BE2C (cell line): Measurements from ENCODE around the gene ATG2B.

Experiments used
- DNase-seq: peaks from one replicate; pipeline ENCODE4 v3.0.0-alpha.2; 2020
- H3K27me3 ChIP-seq: fragments of 250-450 bp; sonication (Bioruptor Pico); 2 replicates; pipeline ENCODE4 v1.5.1; 2020; ENCODE audit warnings: mild to moderate bottlenecking
- H3K36me3 ChIP-seq: fragments of 250-450 bp; sonication (Bioruptor Pico); 2 replicates; pipeline ENCODE4 v1.5.1; 2020; ENCODE audit warnings: mild to moderate bottlenecking
- H3K4me1 ChIP-seq: fragments of 250-450 bp; sonication (Bioruptor Pico); 2 replicates; pipeline ENCODE4 v1.5.1; 2020
- H3K4me3 ChIP-seq: 2 replicates; pipeline ENCODE4 v1.5.1; 2011; ENCODE audit warnings: low read depth, low read length
- H3K9me3 ChIP-seq: fragments of 250-450 bp; sonication (Bioruptor Pico); 2 replicates; pipeline ENCODE4 v1.5.1; 2020
- CTCF ChIP-seq: IDR thresholded peaks from 2 replicates; pipeline ENCODE4 v1.5.1; 2012; ENCODE audit warnings: mild to moderate bottlenecking, low read depth, low read length

Gene ATG2B

GRCh38 chr14:96284430-96284829 is 78.7 kb downstream of the ATG2B start:
- no peaks in the 10 kb centered on the region for H3K9me3 ChIP-seq
- H3K4me1 ChIP-seq, result peaks cover 27% of the 10 kb centered on the region
- TF ChIP-seq CTCF, result no peak
- no peaks in the 10 kb centered on the region; the same call in 1 of the 2 replicates for H3K36me3 ChIP-seq
- DNase-seq, result no peak
- no peak overlapping the region for H3K4me3 ChIP-seq
- no peaks in the 10 kb centered on the region for H3K27me3 ChIP-seq

GRCh38 chr14:96284008-96284407 is 79.1 kb downstream of the ATG2B start:
- H3K36me3 ChIP-seq, result no peaks in the 10 kb centered on the region; the same call in 1 of the 2 replicates
- H3K9me3 ChIP-seq, result no peaks in the 10 kb centered on the region
- no peak overlapping the region for H3K4me3 ChIP-seq
- H3K4me1 ChIP-seq, result peaks cover 27% of the 10 kb centered on the region
- DNase-seq, result no peak
- TF ChIP-seq CTCF, result no peak
- H3K27me3 ChIP-seq, result no peaks in the 10 kb centered on the region

- Histone ChIP-seq H3K36me3 (no peaks in the 10 kb centered on the region), H3K27me3 (no peaks in the 10 kb centered on the region), H3K9me3 (0 out of 2 replicates have a peak, but pooled peaks cover 3% of the 10 kb centered on the region), H3K4me3 (no peak overlapping the region), H3K4me1 (peaks cover 27% of the 10 kb centered on the region)
- DNase-seq, result no peak
- TF ChIP-seq CTCF, result peak; percentile 52
Measured at GRCh38 chr14:96281486-96281885, 81.7 kb downstream of the ATG2B start.

- no peaks in the 10 kb centered on the region for H3K36me3 ChIP-seq
- TF ChIP-seq CTCF, result no peak
- no peak overlapping the region for H3K4me3 ChIP-seq
- H3K4me1 ChIP-seq, result peaks cover 33% of the 10 kb centered on the region
- H3K27me3 ChIP-seq, result no peaks in the 10 kb centered on the region
- H3K9me3 ChIP-seq, result 0 out of 2 replicates have a peak, but pooled peaks cover 3% of the 10 kb centered on the region
- no peak for DNase-seq
Measured at GRCh38 chr14:96280104-96280503, 83.0 kb downstream of the ATG2B start.

- no peak for DNase-seq
- TF ChIP-seq CTCF, result no peak
- no peaks in the 10 kb centered on the region for H3K27me3 ChIP-seq
- no peak overlapping the region for H3K4me3 ChIP-seq
- 0 out of 2 replicates have a peak, but pooled peaks cover 3% of the 10 kb centered on the region for H3K9me3 ChIP-seq
- H3K36me3 ChIP-seq, result no peaks in the 10 kb centered on the region
- peaks cover 33% of the 10 kb centered on the region for H3K4me1 ChIP-seq
Measured at GRCh38 chr14:96279564-96279963, 83.6 kb downstream of the ATG2B start.

- Histone ChIP-seq H3K36me3 (no peaks in the 10 kb centered on the region), H3K4me1 (peaks cover 43% of the 10 kb centered on the region), H3K4me3 (no peak overlapping the region), H3K27me3 (no peaks in the 10 kb centered on the region), H3K9me3 (peaks cover 3% of the 10 kb centered on the region; the same call in 1 of the 2 replicates)
- no peak for TF ChIP-seq CTCF
- DNase-seq, result no peak
Measured at GRCh38 chr14:96277890-96278289, 85.3 kb downstream of the ATG2B start.
